Tibial nerve (tissue), 4 donors: Measurements from ENCODE around the gene IL1RN.

Source experiments
- EP300 ChIP-seq, 2 donors: sonication (generic); formaldehyde crosslinking; IDR thresholded peaks; one replicate each; pipeline ENCODE4 v1.6.1; 2017; ENCODE audit warnings: antibody characterized with exemption in 2 of 2, mild to moderate bottlenecking in 1 of 2
- TF ChIP-seq, protein P1 (sequence below), 5 experiments: fragments of 200-600 bp in 3 of 5; fragments of 450-650 bp in 2 of 5; sonication (generic) in 3 of 5; IDR thresholded peaks; one replicate each; pipeline ENCODE4 v1.5.1; 2016 to 2019; ENCODE audit warnings: antibody characterized with exemption in 5 of 5, mild to moderate bottlenecking in 3 of 5, moderate library complexity in 2 of 5

- TF ChIP-seq, protein P1, sequence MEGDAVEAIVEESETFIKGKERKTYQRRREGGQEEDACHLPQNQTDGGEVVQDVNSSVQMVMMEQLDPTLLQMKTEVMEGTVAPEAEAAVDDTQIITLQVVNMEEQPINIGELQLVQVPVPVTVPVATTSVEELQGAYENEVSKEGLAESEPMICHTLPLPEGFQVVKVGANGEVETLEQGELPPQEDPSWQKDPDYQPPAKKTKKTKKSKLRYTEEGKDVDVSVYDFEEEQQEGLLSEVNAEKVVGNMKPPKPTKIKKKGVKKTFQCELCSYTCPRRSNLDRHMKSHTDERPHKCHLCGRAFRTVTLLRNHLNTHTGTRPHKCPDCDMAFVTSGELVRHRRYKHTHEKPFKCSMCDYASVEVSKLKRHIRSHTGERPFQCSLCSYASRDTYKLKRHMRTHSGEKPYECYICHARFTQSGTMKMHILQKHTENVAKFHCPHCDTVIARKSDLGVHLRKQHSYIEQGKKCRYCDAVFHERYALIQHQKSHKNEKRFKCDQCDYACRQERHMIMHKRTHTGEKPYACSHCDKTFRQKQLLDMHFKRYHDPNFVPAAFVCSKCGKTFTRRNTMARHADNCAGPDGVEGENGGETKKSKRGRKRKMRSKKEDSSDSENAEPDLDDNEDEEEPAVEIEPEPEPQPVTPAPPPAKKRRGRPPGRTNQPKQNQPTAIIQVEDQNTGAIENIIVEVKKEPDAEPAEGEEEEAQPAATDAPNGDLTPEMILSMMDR (IDR thresholded peaks at IDR 0.05), result no peak
- TF ChIP-seq EP300 (IDR thresholded peaks at IDR 0.05), result no peak
Measured at GRCh38 chr2:113098041-113098440, 29.4 kb upstream of the IL1RN start.
